ENCODE results near the gene MYB.
A peak's percentile ranks its signal among the peaks of the same experiment; 100 is the strongest.
"Not testable (repeated sequence)": the region's sequence is repeated elsewhere in the genome, so short reads cannot be mapped to it uniquely, and the experiment has no call there.

Gene MYB

DNA sequence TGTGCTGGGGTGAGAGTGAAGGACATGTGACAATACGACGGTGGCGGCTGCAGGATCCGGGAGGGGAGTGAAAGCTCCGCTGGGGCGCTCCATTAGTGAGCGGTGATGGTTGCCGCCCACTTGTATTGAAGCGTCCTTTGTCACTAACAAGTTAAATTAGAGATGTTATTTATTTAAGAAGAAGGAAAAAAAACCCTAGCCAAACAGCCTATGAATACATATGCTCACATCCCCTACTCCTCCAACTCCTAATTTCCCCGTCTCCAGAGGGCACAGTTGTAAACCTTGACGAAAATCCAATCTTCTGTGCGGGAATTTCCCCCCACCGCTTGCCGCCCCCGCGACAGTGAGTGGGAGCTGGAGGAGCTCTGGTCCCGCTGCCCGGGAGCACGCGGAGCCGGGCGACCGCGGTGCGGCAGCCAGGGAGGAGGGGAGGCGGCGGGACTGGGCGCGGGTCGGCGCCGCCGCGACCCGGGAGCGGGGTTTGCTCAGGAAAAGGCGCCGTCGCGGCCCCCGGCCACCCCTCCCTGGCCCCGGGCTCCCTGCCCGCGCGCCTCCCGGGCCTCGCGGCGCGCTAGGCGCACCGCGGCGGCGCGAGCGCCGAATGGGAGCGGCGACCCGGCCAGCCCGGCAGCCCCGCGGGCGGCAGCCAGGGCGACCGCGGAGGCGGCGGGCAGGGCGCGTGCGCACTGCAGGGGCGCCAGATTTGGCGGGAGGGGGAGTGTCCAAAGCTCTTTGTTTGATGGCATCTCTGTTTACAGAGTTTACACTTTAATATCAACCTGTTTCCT is at the start of gene MYB:
MYB (plus strand) TSS at position 767 of the 791 bp plus-strand sequence. CDS start 206 bp downstream, outside the sequence.
- DNase-seq = peak; percentile 67 to 82

DNA sequence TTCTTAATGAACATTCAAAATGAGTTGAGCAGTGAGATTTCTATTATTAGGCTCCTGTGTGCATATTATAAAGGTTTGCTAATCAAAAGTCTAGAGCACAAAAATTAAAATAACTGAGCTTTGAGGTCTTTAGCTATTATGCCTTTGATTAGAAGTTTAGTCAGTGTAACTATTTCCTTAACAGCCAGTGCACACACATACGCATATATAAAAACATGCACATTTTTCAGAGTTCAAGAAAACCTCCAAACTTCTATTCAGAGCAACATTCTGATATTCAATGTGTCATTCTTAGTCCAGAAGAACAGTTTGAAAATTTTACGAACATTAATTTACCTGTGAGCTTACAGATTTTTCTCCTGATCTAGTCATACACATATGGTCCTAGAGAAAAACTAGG is 48.3 kb upstream of the MYB start:
- DNase-seq = no peak

DNA sequence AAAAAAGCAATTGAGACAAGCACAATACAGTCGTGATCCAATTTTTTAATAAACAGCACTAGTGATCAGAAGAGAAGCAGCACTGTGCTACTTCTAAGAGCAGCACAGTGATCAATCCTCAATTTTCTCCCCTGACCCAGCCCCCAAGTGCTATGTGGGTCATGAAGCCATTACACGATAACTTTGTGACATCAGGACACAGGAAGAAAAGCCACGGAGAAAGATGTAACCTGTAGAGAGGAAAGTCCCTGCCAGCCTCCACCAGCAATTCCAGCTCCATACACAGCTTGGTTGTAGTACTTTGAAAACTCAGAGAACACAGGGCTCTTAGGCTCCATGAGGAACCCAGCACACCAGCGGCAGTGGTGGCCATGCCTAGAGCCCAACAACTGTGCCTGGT is 45.3 kb upstream of the MYB start:
- DNase-seq = no peak

DNA sequence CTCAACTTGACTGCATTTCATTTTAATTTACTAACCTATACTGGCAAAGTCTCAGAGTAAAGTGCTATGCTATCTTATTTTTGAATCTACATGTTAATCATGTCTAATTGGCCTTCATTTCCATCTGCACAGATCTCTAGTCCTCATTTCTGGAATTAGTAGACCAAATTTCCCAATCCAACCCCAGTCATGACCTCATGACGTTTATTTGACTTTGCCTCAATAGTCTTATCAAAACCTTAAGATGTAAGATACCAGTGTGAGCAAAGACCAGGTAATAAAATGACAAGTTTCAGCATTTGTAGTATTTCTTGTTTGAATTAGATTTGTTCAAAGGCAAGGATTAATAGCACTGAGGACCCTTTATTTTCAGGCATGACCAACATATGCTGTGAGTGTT is 43.3 kb upstream of the MYB start:
- DNase-seq = no peak

DNA sequence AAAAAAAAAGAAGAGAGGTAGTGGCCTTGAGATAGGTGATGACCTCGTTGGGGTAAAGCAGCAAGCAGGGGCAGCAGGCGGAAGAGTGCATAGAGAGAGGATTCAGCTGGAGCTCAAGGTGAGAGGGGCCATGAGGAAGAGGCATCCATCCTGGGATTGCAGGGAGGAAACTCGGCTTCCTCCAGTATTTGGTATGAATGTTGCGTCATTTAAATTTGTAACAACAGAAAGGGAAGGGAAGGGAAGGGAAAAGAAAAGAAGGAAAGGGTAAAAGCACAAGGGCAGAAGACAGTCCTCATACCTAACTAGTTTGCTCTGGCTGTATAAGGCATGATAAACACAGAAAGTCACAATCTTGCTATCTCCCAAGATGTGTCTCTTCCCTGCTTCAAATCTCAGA is 39.9 kb upstream of the MYB start:
- no peak for DNase-seq

DNA sequence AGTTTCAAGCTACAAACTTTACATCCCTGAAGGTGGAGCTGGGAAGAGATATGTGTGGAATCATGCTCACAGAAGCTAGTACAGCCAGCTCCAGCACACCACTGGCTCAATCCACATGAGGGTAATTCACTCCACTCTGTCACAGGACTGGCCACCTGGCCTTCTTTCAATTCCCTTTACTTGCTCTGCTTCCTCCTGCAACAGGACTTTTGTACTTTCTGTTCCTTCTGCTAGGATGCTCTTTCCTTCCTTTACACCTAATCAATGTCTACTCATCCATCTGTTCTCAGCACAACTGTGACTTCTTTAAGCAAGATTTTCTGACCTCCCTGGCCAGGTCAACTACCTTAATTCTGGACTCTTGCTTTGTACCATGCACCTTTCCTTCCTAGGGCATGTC is 39.4 kb upstream of the MYB start:
- DNase-seq = no peak

DNA sequence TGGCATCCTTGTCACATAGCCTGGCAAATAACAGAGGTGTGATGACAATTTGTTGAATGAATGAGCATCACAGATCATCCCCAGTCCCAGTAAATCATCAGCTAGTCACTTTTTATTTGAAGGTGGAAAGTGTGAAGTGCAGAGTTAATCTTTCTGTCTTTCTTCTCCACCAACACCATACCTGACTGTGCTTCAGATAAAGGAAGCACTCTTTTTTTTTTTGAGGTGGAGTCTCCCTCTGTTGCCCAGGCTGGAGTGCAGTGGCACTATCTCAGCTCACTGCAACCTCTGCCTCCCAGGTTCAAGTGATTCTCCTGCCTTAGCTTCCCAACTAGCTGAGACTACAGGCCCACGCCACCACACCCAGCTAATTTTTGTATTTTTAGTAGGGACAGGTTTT is 38.9 kb upstream of the MYB start:
- not testable (repeated sequence) for DNase-seq

DNA sequence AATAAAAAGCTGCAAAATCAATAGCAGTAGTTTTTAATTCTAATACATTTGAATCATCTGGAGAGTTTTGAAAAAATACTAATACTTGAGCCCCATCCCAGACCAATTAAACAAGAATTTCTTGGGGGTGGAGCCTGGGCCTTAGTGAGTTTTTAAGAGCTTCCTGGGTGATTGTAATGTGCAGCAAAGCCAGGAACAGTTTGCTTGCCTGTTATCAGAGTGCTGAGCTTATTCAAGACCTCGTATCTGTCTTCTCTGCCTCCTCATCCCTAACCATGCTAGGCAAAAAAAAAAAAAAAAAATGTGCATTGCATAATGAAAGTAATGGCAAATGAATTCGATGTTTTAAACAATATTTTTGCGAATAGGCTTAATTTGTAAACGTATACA is 36.4 kb upstream of the MYB start:
- no peak for DNase-seq

DNA sequence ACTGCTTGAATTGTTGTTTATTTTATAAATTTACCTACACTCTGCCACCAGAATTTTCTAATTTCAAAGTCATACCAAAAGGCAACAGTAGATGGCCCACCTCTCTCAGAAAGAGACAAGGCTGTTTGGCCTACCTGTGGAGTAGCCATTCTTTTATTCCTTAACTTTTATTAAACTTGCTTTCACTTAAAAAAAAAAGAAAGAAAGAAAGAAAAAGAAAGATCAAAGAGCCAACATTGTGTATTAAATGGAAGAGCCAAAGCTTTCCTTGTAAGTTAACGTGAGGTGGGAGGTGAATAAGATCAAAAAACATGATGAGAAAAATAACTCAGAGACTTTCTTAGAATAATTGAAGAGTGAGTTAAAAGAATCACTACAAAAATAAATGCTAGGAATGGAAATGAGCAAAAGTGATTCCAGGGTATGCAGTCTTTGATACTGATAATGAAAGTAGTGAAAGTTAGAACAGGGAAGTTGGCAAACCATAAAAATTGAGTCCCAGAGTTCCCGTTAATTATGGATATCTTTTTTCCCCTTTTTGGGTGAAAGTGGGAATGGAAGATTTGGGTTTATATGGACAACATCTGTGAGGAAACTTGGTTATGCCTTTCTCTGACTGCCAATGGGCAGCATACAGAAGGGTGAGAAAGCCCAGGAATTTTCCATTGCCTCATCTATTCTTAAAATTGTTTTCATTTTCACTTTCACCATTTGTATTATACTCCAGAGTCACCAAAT is 35.9 kb upstream of the MYB start:
- DNase-seq = peak in 1 of 2 experiments; percentile 24

DNA sequence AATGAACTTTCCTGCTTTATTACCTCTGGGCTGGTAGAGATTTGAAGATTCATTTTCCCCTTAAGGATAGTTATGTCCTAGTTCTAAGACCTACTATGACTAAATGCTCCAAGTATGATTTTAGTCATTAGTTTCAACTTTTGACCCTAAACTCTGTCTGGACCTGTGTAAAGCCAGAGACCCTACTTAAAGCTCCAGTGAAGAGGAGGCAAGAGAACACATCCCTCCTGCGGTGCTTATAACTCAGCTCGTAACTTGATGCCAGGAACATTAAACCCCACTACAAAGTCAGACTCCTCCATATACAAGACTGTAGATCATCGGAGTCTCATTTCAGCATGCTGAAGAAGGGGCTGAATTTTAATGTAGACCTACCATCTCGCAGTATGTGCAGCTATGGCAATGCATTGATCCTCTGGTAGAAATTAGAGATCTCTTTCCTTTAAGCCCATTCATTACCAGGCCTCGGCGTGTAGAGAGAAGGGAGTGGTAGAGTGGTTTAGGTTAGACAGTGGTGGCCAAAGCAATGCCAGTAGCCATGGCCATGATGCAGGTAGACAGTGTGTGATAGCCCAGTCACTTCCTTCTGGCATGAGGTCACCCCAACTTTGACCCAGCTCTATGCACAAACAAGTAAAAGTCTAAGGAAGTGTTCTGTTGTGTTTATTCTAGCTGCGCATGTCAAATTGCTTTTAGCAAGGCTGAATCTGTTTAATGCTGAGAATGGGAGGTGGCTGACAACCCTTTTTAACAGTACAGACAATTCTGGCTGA is 34.8 kb upstream of the MYB start:
- peak in 1 of 2 experiments; percentile 21 for DNase-seq

DNA sequence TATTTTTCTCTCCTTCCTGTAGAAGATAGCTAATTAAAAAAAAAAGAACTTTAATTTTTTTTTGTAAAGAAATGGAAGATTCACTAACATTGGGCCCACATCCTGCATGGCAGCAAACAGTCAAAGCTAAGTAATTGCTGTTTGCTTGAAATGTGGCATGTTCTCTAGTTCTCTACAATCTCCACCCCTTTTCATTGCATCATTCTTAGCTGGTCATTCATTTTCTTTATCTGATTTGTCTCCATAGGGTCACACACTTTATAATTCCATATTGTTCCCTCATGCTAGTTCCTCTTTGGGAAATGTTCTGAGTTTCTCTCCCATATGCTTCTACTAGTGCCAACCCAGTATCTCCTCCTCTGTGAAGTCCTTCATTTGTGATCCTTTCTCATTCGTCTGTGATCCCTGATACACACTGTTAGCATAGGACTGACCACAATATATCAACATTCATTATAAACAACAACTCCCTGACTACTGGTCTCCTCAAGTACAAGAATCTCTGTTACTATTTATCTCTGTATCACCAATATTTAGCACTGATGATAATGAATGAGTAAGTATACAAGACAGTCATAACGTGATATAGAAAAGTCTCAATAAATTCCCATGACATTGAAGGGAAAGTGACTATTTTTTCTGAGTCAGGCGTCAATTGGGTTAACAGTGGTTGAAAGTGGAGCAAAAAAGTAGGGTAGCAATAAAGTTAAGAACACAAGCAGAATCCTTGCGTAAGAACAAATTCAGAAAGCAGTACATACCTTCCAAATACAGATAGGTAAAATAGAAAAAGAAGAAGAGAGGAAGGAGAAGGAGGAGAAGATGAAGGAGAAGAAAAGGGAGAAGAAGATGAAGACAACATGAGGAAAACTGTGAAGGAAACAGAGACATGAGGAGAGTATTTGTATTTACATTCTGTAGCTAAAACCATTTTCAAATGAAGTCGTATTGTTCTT is 33.2 kb upstream of the MYB start:
- no peak for DNase-seq

DNA sequence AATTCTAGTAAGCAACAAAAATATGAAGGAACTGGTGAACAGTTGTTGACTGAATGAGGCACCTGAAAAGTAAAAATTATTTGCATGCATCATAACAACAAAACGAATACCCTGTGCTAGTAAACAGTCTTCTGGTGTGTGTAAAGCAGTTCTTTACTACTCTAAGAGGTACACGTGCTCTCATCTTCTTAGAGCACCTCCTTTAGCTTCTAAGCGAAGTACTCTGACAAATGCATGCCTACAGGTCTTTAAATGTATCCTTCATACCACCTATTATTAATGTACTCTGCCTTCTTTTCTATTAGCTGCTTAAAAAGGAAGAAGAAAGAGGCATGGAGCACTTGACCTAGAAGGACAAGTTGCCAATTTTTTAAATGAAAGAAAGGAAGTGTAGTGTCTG is 32.2 kb upstream of the MYB start:
- no peak for DNase-seq

DNA sequence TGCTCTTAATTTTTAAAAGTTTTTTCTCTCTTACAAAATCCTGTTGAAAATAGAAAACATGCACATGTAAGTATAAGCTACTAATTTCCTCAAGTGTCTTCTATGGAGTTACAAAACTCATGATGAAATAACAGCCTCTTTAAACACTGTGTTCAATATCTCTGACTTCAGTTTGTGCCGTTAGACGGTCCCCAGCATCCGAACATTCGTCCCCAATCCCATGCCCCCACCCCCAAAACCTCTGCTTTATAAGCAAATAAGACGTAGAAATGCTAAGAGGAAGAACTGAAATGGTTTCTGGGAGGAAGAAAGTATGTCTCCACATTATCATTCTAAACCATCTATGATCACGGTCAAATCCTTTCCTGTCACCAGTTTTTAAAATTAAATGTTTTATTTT is 31.7 kb upstream of the MYB start:
- DNase-seq = no peak

DNA sequence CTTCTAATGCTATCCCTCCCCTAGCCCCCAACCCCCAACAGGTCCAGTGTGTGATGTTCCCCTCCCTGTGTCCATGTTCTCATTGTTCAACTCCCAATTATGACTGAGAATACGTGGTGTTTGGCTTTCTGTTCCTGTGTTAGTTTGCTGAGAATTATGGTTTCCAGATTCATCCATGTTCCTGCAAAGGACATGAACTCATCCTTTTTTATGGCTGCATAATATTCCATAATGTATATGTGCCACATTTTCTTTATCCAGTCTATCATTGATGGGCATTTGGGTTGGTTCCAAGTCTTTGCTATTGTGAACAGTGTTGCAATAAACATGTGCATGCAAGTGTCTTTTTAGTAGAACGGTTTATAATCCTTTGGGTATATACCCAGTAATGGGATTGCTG is 30.6 kb upstream of the MYB start:
- not testable (repeated sequence) for DNase-seq

DNA sequence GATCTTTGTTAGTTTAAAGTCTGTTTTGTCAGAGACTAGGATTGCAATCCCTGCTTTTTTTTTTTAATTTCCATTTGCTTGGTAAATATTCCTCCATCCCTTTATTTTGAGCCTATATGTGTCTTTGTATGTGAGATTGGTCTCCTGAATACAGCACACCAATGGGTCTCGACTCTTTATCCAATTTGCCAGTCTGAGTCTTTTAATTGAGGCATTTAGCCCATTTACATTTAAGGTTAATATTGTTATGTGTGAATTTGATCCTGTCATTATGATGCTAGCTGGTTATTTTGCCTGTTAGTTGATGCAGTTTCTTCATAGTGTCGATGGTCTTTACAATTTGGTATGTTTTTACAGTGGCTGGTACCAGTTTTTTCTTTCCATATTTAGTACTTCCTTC is 27.0 kb upstream of the MYB start:
- DNase-seq = not testable (repeated sequence)

DNA sequence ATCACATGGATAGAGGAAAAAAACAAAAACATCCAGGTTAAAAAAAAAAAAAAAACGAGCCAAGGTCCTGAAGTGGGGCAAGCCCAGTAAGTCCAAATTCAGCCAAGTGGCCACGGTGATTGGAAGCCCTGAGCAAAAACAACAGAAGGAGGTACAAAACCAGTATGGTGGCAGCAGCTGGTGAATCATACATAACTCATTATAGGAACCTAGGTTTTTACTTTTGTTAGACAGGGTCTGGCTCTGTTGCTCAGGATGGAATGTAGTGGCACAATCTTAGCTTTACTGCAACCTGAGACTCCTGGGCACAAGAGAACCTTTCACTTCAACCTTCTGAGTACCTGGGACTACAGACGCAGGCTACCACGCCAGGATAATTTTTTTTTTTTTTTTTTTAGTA is 22.7 kb upstream of the MYB start:
- DNase-seq = no peak

DNA sequence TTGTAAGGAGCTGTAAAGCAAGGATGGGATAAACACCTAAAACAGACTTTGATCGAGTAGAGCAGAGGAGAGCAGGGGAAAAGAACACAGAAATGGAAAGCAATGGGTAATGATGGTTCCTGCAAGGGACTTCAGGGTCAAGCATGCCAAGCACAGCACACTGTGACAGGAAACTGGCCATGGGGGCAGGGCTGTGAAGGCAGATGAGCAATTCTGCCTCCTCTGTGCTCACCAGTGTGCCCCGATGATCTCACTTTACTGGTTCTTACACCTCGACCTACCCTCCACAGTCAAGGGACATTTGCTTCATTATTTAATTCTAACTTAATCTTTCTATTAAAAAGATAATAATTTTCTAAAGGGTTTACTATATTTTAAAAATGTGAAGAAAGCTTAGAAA is 21.6 kb upstream of the MYB start:
- no peak for DNase-seq

DNA sequence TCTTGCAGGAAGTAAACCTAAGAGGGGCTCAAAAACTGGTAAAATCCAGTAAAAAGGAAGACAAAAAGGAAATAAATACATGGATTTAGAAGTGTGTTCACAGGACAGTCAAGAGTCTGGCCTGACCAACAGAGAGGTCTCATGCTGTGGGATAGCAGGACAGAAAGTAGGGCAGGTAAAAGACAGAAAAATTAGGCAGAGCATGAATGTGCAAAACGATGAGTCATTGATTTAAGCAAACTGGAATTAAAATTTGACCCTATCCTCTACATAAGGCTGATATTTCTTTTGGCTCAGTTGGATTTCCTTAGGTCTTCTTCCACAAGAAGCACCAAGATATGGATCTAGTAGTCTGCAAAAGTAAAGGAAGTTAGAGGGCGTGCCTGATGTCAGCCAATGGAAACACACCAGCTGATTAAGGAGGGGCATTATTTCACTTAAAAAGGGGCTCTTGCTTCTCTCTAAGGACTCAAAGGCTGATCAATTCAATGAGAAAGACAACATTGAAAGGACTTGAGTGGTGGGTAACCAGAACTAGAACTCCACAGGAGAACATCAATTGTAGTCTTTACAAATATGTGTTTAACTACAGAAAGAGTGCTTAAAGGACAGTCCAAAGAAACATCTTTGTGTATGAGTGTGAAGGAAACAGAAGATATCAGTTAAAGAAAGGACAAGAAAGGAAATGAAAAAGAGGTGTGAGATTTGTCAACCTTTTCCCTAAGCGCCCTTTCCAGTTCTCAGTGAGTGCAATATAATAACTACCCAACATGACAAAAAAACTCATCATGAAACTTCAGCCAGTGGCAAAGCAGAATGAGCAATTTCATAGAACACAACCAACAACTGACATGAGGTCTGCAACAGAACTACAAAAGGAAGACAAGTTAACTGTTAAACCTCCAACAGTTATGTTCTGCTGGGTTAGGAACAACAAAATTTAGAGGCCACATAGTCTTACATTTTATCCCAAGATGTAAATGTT is 19.4 kb upstream of the MYB start:
- no peak for DNase-seq

DNA sequence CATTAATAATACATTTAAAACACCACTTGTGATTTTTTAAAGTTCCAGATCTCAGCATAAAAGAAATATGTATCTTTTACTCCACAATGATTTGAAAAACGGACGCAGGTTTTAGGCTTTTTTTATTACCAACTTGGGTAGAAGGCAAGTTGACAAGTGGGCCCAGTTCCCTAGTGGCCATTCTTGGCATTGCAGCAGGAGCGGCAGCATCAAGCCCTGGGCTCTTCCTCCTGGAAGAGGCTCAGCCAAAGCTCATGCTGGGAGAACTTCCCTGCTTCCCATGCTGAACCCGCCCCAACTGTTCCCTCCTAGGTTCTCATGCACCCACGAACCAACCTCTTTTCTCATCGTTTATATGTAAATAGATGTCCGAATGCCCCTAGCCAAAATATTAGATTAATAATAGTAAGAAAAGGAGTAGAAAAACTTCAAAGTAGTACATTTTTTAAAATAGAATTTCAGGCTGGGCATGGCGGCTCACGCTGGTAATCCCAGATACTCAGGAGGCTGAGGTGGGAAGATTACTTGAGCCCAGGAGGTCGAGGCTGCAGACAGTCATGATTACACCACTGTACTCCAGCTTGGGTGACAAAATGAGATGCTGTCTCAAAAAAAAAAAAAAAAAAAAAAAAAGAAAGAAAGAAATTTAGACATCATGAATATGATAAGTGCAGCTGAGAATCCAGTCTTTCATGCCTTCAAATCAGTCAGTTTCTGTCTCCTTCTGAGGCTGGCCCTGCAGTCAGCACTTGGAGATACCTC is 18.2 kb upstream of the MYB start:
- DNase-seq = peak; percentile 23 to 46

DNA sequence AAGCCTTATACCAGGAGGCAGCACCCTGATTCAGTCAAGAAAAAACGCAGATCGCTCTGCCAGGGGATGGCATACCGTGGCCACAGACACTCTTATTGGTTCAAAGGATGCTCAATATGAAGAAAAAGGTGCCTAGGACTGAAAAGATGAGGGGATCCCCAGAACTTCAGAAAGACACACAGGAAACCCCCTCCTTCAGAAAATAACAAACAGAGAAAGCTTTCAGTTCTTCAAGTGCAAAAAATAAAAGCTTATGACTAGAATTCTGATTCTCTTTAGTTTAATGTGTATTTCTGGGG is 17.7 kb upstream of the MYB start:
- no peak for DNase-seq

DNA sequence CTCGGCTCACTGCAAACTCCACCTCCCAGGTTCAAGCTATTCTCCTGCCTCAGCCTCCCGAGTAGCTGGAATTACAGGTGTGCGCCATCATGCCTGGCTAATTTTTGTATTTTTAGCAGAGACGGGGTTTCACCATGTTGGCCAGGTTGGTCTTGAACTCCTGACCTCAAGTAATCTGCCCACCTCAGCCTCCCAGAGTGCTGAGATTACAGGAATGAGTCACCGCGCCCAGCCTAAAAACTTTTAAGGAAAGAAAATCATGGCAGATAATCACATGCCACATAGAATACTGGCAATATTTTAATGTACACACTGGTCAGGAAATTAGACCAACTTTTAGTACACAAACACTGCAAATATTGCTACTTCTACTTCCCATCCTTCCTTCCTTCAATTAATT is 16.7 kb upstream of the MYB start:
- not testable (repeated sequence) for DNase-seq

Data from NCI-H524 (cell line).